Cardiac muscle cell (in vitro differentiated cells and primary cell): Measurements from ENCODE around the gene AARS1. TPM values are rescaled to one million over a fixed set of nuclear protein-coding genes. Genes with fewer than 3 reads are reported as not detected.
"Not testable (repeated sequence)": the region's sequence is repeated elsewhere in the genome, so short reads cannot be mapped to it uniquely, and the experiment has no call there.

Experiments used
- DNase-seq, 2 donors: peaks; one replicate each; pipeline versions ENCODE4 v3.0.0 to v3.0.0-alpha.2; 2010 to 2017; ENCODE audit warnings: low read depth in 1 of 2, low spot score in 1 of 2
- H3K27ac ChIP-seq: fragments of 200-600 bp; sonication (generic); 2 replicates; pipeline ENCODE4 v1.5.1; 2016
- H3K27me3 ChIP-seq: fragments of 200-600 bp; sonication (generic); 2 replicates; pipeline ENCODE4 v1.6.0; 2016; ENCODE audit warnings: control low read depth
- H3K36me3 ChIP-seq: fragments of 200-600 bp; sonication (generic); 2 replicates; pipeline ENCODE4 v1.5.1; 2016; ENCODE audit warnings: control low read depth
- H3K4me1 ChIP-seq: fragments of 200-600 bp; sonication (generic); 2 replicates; pipeline ENCODE4 v1.8.1; 2017; ENCODE audit warnings: low read depth, mild to moderate bottlenecking, mixed run types
- H3K4me3 ChIP-seq: fragments of 200-600 bp; sonication (generic); 2 replicates; pipeline ENCODE4 v1.5.1; 2016; ENCODE audit warnings: mild to moderate bottlenecking
- H3K9me3 ChIP-seq: fragments of 200-600 bp; sonication (generic); 2 replicates; pipeline ENCODE4 v1.5.1; 2017; ENCODE audit warnings: low read depth, mild to moderate bottlenecking, control low read depth
- polyA plus RNA-seq: library from polyadenylated mRNA; unstranded; fragments of >200 nt; fragmentation: Nextera tagmentation; extraction: Ambion mirVana; gene quantifications from 2 replicates; pipeline ENCODE4 v1.2.1, GENCODE V29; 2016
- total RNA-seq: library from RNA; depleted of rRNA; stranded (reverse); fragments of >200 nt; gene quantifications from 2 replicates; pipeline ENCODE4 v1.2.3, GENCODE V29; 2016
- TF ChIP-seq, protein P1 (sequence below): IDR thresholded peaks from 2 replicates; pipeline ENCODE4 v1.5.1; 2012; ENCODE audit warnings: low read depth, mild to moderate bottlenecking, low read length

AARS1 gene
- total and polyA plus RNA-seq, 2 experiments from 2014 or later, result 81.4 to 114 TPM

DNA sequence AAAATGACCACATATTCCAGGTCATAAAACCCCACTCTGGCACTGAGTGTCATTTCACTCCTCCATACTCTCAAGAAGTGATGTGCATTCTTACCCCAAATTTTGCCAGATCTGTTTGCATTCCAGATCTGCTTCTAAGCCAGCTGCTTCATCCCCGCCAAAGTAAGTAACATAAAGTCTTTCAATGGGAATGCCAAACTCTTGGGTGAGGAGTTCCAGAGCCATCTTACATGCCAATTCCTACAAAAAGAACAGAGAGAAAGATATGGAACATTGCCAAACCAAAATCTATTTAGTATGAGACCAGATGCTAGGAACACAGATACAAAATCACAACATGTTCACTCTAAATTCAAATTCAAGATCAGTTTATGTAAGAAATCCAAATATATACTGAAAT lies 12.9 kb downstream of the AARS1 start:
- H3K36me3 ChIP-seq, result peaks cover 59% of the 10 kb centered on the region

DNA sequence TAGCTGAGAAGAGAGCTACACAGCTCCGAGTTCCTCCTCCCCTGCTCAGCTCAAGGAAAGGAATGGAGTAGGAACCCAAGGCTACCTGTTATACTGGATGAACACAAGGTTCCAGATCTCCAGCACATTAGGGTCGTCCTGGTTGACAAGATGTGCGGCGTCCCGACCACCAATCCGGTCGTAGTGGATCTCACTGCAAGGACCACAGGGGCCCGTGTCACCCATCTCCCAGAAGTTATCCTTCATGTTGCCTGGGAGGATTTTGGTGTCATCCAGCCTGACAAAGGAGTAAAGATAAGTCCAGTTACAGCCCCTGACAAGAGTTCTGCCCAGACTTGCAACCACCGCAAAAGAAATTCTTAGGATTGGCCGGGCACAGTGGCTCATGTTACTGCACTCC lies 17.6 kb downstream of the AARS1 start:
- Histone ChIP-seq H3K9me3 (no peaks in the 10 kb centered on the region), H3K4me3 (no peak overlapping the region), H3K36me3 (peaks cover 63% of the 10 kb centered on the region), H3K27me3 (no peaks in the 10 kb centered on the region), H3K27ac (no peak overlapping the region), H3K4me1 (no peaks in the 10 kb centered on the region)
- DNase-seq, result no peak
- TF ChIP-seq, protein P1, sequence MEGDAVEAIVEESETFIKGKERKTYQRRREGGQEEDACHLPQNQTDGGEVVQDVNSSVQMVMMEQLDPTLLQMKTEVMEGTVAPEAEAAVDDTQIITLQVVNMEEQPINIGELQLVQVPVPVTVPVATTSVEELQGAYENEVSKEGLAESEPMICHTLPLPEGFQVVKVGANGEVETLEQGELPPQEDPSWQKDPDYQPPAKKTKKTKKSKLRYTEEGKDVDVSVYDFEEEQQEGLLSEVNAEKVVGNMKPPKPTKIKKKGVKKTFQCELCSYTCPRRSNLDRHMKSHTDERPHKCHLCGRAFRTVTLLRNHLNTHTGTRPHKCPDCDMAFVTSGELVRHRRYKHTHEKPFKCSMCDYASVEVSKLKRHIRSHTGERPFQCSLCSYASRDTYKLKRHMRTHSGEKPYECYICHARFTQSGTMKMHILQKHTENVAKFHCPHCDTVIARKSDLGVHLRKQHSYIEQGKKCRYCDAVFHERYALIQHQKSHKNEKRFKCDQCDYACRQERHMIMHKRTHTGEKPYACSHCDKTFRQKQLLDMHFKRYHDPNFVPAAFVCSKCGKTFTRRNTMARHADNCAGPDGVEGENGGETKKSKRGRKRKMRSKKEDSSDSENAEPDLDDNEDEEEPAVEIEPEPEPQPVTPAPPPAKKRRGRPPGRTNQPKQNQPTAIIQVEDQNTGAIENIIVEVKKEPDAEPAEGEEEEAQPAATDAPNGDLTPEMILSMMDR, result no peak

More for the DNA sequence above, 12.9 kb downstream of the AARS1 start:
- Histone ChIP-seq H3K4me1 (no peaks in the 10 kb centered on the region), H3K27me3 (no peaks in the 10 kb centered on the region), H3K4me3 (no peak overlapping the region), H3K27ac (no peak overlapping the region), H3K9me3 (no peaks in the 10 kb centered on the region)
- DNase-seq, result no peak
- TF ChIP-seq, protein P1, result no peak

DNA sequence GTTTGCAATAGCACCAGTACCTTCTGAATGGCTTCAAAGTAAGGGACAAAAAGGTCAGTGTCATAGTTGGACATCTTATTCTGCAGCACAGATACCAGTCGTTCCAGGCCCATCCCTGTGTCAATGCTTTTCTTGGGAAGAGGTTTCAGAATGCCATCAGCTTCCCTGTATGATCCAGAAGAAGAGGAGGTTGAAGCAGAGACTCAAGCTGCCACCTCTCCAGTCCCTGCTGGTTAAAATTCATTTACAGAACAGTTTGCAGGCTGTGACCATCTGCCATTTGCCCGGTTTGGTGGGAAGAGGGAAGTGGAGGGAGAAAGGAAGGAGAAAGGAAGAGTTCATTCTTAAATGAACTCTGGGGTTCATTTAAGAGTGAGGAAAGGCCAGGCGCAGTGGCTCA lies 19.1 kb downstream of the AARS1 start:
- Histone ChIP-seq H3K27ac (no peak overlapping the region), H3K4me3 (no peak overlapping the region), H3K27me3 (no peaks in the 10 kb centered on the region), H3K36me3 (peaks cover 64% of the 10 kb centered on the region), H3K9me3 (no peaks in the 10 kb centered on the region), H3K4me1 (no peaks in the 10 kb centered on the region)
- TF ChIP-seq, protein P1, result no peak
- DNase-seq, result no peak

DNA sequence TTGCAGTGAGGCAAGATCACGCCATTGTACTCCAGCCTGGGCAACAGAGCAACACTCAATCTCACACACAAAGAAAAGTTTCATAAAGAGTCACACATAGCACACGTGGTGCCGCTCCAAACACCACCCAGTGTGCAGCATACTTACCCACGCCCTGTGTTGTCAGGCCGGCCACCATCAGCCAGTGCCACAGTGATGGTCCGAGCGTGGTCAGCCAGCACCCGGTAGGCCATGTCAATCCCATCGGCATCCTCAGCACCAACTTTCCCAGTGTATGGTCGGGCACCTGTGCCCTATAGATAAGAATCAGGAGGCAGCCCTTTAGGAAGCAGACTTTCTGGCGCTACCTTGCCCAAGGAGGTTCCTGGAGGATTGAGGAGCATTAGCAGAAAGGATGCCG lies 19.8 kb downstream of the AARS1 start:
- no peak overlapping the region for H3K27ac ChIP-seq
- DNase-seq, result no peak
- H3K36me3 ChIP-seq, result peaks cover 66% of the 10 kb centered on the region
- TF ChIP-seq, protein P1, result no peak
- H3K4me3 ChIP-seq, result no peak overlapping the region
- no peaks in the 10 kb centered on the region for H3K9me3 ChIP-seq
- no peaks in the 10 kb centered on the region for H3K27me3 ChIP-seq
- H3K4me1 ChIP-seq, result no peaks in the 10 kb centered on the region

DNA sequence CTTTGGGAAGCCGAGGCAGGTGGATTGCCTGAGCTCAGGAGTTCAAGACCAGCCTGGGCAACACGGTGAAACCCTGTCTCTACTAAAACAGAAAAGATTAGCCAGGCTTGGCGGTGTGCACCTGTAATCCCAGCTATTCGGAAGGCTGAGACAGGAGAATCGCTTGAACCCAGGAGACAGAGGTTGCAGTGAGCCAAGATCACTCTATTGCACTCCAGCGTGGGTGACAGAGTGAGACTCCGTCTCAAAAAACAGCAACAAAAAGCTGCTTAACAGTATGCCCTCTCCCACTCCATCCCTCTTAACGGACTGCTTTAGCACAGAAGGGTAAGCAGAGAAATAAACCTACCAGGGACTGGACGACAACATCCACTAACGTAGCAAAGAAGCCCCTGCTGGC lies 21.4 kb downstream of the AARS1 start:
- not testable (repeated sequence) for H3K4me1 ChIP-seq, H3K4me3 ChIP-seq, H3K9me3 ChIP-seq, DNase-seq, H3K27ac ChIP-seq, H3K27me3 ChIP-seq
- H3K36me3 ChIP-seq, result peaks cover 78% of the 10 kb centered on the region

DNA sequence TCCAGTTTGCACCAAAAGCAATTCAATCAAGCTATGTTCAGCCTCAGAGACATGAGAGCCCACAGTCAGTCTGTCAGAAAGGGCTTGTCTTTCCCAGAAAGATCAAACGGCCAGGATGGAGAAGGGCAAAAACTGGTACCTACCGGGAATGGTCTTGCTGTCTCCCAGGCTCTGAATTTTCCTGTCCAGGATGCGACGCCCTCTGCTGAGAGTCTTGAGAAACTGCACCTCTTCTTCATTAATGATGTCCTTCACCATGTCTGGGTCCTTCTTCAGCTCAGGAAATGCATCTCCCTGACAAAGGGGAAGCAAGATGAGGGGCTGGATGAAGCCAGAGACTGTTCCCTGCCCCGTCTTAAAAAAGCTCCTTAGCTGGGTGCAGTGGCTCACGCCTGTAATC lies 21.8 kb downstream of the AARS1 start:
- Histone ChIP-seq H3K4me3 (no peak overlapping the region), H3K36me3 (peaks cover 75% of the 10 kb centered on the region), H3K27ac (no peak overlapping the region), H3K27me3 (no peaks in the 10 kb centered on the region), H3K4me1 (no peaks in the 10 kb centered on the region), H3K9me3 (no peaks in the 10 kb centered on the region)
- TF ChIP-seq, protein P1, result peak; percentile 69
- DNase-seq, result peak; percentile 55 to 68

DNA sequence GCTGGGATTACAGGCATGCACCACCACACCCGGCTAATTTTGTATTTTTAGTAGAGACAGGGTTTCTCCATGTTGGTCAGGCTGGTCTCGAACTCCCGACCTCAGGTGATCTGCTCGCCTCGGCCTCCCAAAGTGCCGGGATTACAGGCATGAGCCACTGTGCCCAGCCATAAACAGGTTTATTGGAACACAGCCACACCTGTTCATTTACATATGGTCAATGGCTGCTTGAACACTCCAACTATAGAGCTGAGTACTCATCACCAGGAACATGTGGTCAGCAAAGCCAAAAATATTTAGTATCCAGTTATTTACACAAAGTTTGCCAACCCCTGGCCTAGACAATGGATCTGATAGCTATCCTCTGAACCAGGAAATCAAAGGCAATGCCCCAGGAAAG lies 29.4 kb downstream of the AARS1 start:
- H3K9me3 ChIP-seq, H3K4me3 ChIP-seq, H3K27me3 ChIP-seq, DNase-seq, H3K4me1 ChIP-seq, H3K27ac ChIP-seq: not testable (repeated sequence)
- H3K36me3 ChIP-seq, result peaks cover 81% of the 10 kb centered on the region
